ENCODE results near the gene TRPV5. TPM values are rescaled to one million over a fixed set of nuclear protein-coding genes. Genes with fewer than 3 reads are reported as not detected.
A peak's percentile ranks its signal among the peaks of the same experiment; 100 is the strongest.

The TRPV5 gene
- polyA plus RNA-seq, 4 donors, result 0.01 to 0.03 TPM; not detected in 2

DNA sequence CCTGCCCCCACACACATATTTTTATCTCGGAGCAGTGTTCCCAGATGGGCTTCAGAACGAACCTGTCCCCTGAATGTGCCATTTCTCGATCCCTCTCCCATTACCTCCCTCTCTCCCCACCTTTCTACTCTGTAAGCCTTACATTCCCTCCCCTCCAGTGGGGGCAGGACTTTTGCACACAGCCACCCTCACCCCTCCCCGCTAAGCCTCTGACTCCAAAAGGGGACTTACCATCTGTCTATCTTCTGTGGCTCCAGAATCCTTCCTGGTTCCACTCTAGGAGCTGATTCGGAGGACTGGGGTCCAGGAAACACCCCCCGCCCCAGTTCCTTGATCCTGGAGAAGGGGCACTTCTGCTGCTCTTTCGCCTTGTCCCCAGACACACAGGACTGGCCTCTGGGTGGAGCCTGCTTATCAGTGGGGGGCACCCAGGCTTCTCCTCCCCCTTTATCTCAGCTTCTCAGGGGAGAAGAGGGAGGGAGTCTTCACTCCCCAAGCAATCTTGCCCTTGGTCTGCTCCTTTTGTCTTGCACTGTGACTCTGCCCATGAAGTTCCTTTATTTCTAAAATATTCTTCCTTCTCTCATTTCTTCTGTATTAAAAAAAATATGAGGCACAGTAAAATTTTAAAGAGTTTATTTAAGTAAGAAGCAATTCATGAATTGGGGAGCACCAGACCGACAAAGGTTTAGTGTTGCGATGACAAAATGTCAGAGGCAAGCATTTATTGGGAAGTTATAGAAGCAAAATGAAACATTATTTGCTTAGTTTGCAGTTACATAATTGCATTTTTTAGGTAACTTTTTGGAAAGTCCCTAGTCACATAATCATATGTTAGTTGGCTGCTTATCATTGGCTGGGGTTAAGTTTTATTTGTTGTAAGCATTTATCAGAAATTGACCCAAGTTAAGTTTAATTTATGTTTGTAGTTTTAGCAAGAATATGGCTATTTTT is 28.7 kb upstream of the TRPV5 start, which contains the start of gene KEL:
Gene KEL (minus strand): TSS at position 391 of the 954 bp plus-strand sequence. CDS start 157 bp downstream, at position 234.
- peaks cover 0 to 10% (median 0%) of the 10 kb centered on the region in 3 donors for H3K36me3 ChIP-seq (ENCODE audit: control insufficient read depth in 3 of 3, insufficient read depth in 2 of 3, low read depth in 1 of 3, low read length in 3 of 3)
- H3K4me3 ChIP-seq (ENCODE audit: low read depth in 1 of 3, low read length in 3 of 3), result peak within 1 kb of the TSS in 1 of 3 donors; percentile 68
- no peaks in the 10 kb centered on the region for H3K9me3 ChIP-seq (ENCODE audit: control insufficient read depth in 2 of 2, insufficient read depth in 1 of 2, low read depth in 1 of 2, low read length in 1 of 2)
- DNase-seq, result peak in 1 of 2 donors; percentile 48
- WGBS, 3 donors, result 77 to 92% (median 87%) methylated on average over 9 of the region's 9 CpGs
- H3K27ac ChIP-seq (ENCODE audit: low read depth in 1 of 3, low read length in 2 of 3), result peak within 1 kb of the TSS in 1 of 3 donors; percentile 83
- no peaks in the 10 kb centered on the region for H3K27me3 ChIP-seq (ENCODE audit: control insufficient read depth in 3 of 3, insufficient read depth in 3 of 3, low read length in 3 of 3)
- FAIRE-seq, result no peak
- peaks cover 0 to 27% (median 0%) of the 10 kb centered on the region in 3 donors for H3K4me1 ChIP-seq (ENCODE audit: control insufficient read depth in 3 of 3, insufficient read depth in 2 of 3, low read depth in 1 of 3, low read length in 2 of 3)

DNA sequence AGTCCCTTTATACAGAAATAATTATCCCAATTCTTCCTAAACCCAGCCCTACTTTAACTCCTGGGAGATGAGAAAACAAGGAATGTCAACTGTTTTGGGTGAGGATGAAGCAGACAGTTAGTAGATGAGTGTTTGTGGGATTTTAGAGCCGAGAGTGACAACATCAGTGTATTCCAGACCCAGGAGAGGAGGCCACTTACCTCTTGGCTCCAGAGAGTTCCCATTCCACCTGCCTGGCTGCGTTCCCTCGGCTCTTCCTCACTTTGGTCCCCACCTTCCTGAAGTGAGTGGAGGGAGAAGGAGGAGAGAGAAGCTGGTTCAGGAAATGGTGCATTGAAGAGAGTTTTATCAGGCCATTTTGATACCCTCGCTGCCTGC is 28.0 kb upstream of the TRPV5 start:
- peaks cover 0 to 10% (median 0%) of the 10 kb centered on the region in 3 donors for H3K36me3 ChIP-seq (ENCODE audit: control insufficient read depth in 3 of 3, insufficient read depth in 2 of 3, low read depth in 1 of 3, low read length in 3 of 3)
- no peaks in the 10 kb centered on the region for H3K9me3 ChIP-seq (ENCODE audit: control insufficient read depth in 2 of 2, insufficient read depth in 1 of 2, low read depth in 1 of 2, low read length in 1 of 2)
- WGBS, 3 donors, result 82 to 91% (median 83%) methylated on average over 4 of the region's 4 CpGs
- FAIRE-seq (no peak), DNase-seq (no peak)
- H3K4me1 ChIP-seq (ENCODE audit: control insufficient read depth in 3 of 3, insufficient read depth in 2 of 3, low read depth in 1 of 3, low read length in 2 of 3), result peaks cover 0 to 31% (median 0%) of the 10 kb centered on the region in 3 donors
- peak overlapping the region in 1 of 3 donors; percentile 83 for H3K27ac ChIP-seq (ENCODE audit: low read depth in 1 of 3, low read length in 2 of 3)
- H3K27me3 ChIP-seq (ENCODE audit: control insufficient read depth in 3 of 3, insufficient read depth in 3 of 3, low read length in 3 of 3), result no peaks in the 10 kb centered on the region
- peak overlapping the region in 1 of 3 donors; percentile 68 for H3K4me3 ChIP-seq (ENCODE audit: low read depth in 1 of 3, low read length in 3 of 3)

DNA sequence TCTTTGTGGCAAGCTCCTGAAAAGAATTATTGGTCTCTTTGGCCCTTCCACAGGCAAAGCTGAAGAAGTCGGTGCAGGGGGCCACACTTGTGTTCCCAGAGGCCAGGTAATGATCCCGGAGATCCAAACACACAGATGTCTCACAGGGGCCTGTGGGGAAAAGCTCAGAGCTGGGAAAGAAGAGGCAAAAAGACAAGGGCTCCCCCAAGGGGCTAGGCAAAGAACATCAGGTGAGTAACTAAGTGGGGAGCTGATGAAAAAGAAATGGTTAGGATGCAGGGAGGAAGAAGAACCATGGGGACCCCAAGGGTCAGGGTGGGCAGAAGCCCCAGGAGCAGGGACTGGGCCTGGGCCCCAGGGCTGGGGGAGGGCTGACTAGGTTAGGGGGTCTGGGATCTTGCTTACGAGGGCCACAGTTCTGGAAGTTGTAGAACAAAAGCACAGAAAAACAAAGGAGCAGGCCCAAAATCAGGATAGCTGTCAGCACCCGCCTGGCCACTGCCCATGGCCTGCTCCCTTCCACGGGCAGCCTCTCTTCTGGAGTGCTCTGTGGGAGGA is 27.5 kb upstream of the TRPV5 start:
- 71 to 87% (median 85%) methylated on average over 5 of the region's 5 CpGs for WGBS, 3 donors
- H3K36me3 ChIP-seq (ENCODE audit: control insufficient read depth in 3 of 3, insufficient read depth in 2 of 3, low read depth in 1 of 3, low read length in 3 of 3), result peaks cover 0 to 13% (median 0%) of the 10 kb centered on the region in 3 donors
- DNase-seq (peak; percentile 23 to 46), FAIRE-seq (no peak)
- H3K27ac ChIP-seq (ENCODE audit: low read depth in 1 of 3, low read length in 2 of 3), result peak overlapping the region in 1 of 3 donors; percentile 83
- no peaks in the 10 kb centered on the region for H3K9me3 ChIP-seq (ENCODE audit: control insufficient read depth in 2 of 2, insufficient read depth in 1 of 2, low read depth in 1 of 2, low read length in 1 of 2)
- peaks cover 0 to 37% (median 0%) of the 10 kb centered on the region in 3 donors for H3K4me1 ChIP-seq (ENCODE audit: control insufficient read depth in 3 of 3, insufficient read depth in 2 of 3, low read depth in 1 of 3, low read length in 2 of 3)
- H3K27me3 ChIP-seq (ENCODE audit: control insufficient read depth in 3 of 3, insufficient read depth in 3 of 3, low read length in 3 of 3), result no peaks in the 10 kb centered on the region
- H3K4me3 ChIP-seq (ENCODE audit: low read depth in 1 of 3, low read length in 3 of 3), result peak overlapping the region in 1 of 3 donors; percentile 68

DNA sequence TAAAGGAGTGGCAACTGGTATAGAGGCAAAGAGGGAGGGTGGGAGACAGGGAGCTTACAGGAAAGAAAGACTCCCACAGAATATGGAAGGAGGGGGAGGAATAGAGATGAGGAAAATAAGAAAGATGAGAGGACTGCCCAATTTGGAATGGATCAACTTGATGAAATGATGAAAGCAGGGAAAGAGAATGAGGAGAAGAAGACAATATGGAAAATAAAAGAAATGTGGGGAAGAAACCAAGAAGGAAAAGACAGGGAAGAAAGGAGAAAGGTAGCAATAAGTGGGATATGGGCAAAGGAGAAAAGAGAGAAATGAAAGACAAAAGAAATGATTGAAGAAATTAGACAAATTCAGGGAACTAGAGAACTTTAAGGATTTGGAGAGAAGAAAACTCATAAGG is 25.7 kb upstream of the TRPV5 start:
- Histone ChIP-seq H3K36me3 (ENCODE audit: control insufficient read depth in 3 of 3, insufficient read depth in 2 of 3, low read depth in 1 of 3, low read length in 3 of 3) (peaks cover 0 to 20% (median 0%) of the 10 kb centered on the region in 3 donors), H3K27ac (ENCODE audit: low read depth in 1 of 3, low read length in 2 of 3) (peak overlapping the region in 1 of 3 donors; percentile 83), H3K4me3 (ENCODE audit: low read depth in 1 of 3, low read length in 3 of 3) (no peak overlapping the region), H3K4me1 (ENCODE audit: control insufficient read depth in 3 of 3, insufficient read depth in 2 of 3, low read depth in 1 of 3, low read length in 2 of 3) (peaks cover 0 to 40% (median 0%) of the 10 kb centered on the region in 3 donors), H3K27me3 (ENCODE audit: control insufficient read depth in 3 of 3, insufficient read depth in 3 of 3, low read length in 3 of 3) (no peaks in the 10 kb centered on the region), H3K9me3 (ENCODE audit: control insufficient read depth in 2 of 2, insufficient read depth in 1 of 2, low read depth in 1 of 2, low read length in 1 of 2) (peaks cover 0 to 2% of the 10 kb centered on the region in 2 donors)
- no peak for FAIRE-seq
- DNase-seq, result no peak

DNA sequence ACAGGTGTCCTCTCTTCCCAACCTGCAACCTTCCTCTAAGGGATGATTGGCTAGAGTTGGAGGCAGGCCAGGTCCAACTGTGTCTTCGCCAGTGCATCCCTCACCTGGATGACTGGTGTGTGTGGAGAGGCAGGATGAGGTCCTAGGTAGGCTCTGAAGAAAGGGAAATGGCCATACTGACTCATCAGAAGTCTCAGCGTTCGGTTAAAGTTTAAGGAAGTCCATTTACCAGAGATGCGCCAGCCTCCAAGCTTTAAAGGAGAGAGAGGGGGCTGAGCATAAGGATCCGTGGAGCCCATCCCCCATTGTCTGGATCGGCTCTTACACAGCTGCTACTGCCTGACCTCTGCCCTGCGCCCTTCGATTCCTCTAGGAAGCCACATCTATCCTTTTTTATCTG is 24.2 kb upstream of the TRPV5 start:
- H3K27me3 ChIP-seq (ENCODE audit: control insufficient read depth in 3 of 3, insufficient read depth in 3 of 3, low read length in 3 of 3), result no peaks in the 10 kb centered on the region
- no peak overlapping the region for H3K4me3 ChIP-seq (ENCODE audit: low read depth in 1 of 3, low read length in 3 of 3)
- peak overlapping the region in 2 of 3 donors; percentile 25 to 83 for H3K27ac ChIP-seq (ENCODE audit: low read depth in 1 of 3, low read length in 2 of 3)
- WGBS, 3 donors, result 45 to 61% (median 46%) methylated on average over 8 of the region's 8 CpGs
- H3K4me1 ChIP-seq (ENCODE audit: control insufficient read depth in 3 of 3, insufficient read depth in 2 of 3, low read depth in 1 of 3, low read length in 2 of 3), result peaks cover 0 to 28% (median 0%) of the 10 kb centered on the region in 3 donors
- H3K36me3 ChIP-seq (ENCODE audit: control insufficient read depth in 3 of 3, insufficient read depth in 2 of 3, low read depth in 1 of 3, low read length in 3 of 3), result peaks cover 0 to 34% (median 0%) of the 10 kb centered on the region in 3 donors
- DNase-seq, result peak; percentile 21 to 27
- no peak for FAIRE-seq
- peaks cover 0 to 4% of the 10 kb centered on the region in 2 donors for H3K9me3 ChIP-seq (ENCODE audit: control insufficient read depth in 2 of 2, insufficient read depth in 1 of 2, low read depth in 1 of 2, low read length in 1 of 2)

DNA sequence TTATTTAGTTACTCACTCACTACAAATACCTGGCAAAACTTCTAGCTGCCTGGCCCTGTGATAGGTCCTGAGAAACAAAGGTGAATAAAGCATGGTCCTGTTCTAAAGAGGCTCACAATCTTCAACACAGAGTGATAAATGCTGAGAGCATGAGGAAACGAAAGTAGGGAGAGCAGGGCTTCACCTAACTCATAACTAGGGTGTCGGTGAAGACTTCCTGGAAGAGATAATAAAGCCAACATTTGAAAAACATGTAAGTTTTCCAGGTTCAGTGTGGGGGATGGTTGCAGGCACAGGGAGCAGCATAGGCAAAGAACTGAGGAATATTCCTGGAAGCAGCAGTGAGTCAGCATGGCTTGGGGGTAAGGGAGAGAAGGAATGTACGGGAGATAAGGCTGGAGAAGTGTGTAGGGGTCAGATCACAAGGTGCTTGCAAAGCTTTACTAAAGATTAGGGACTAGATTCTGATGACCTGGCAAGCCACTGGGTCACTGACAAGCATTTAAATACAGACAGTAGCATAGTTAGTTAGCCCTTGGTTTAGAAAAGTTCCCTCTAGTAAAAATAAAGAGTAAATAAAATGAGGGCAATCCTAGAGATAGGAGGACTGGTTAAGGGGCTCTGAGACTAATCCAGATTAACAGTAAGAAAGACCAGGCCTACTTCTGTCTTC is 23.5 kb upstream of the TRPV5 start:
- peaks cover 0 to 4% of the 10 kb centered on the region in 2 donors for H3K9me3 ChIP-seq (ENCODE audit: control insufficient read depth in 2 of 2, insufficient read depth in 1 of 2, low read depth in 1 of 2, low read length in 1 of 2)
- peaks cover 0 to 24% (median 0%) of the 10 kb centered on the region in 3 donors for H3K4me1 ChIP-seq (ENCODE audit: control insufficient read depth in 3 of 3, insufficient read depth in 2 of 3, low read depth in 1 of 3, low read length in 2 of 3)
- H3K27me3 ChIP-seq (ENCODE audit: control insufficient read depth in 3 of 3, insufficient read depth in 3 of 3, low read length in 3 of 3), result no peaks in the 10 kb centered on the region
- WGBS, 3 donors, result 10 to 39% (median 25%) methylated on average over 3 of the region's 3 CpGs
- H3K27ac ChIP-seq (ENCODE audit: low read depth in 1 of 3, low read length in 2 of 3), result peak overlapping the region in 1 of 3 donors; percentile 83
- FAIRE-seq (no peak), DNase-seq (peak; percentile 68 to 86)
- no peak overlapping the region for H3K4me3 ChIP-seq (ENCODE audit: low read depth in 1 of 3, low read length in 3 of 3)
- peaks cover 0 to 38% (median 0%) of the 10 kb centered on the region in 3 donors for H3K36me3 ChIP-seq (ENCODE audit: control insufficient read depth in 3 of 3, insufficient read depth in 2 of 3, low read depth in 1 of 3, low read length in 3 of 3)

DNA sequence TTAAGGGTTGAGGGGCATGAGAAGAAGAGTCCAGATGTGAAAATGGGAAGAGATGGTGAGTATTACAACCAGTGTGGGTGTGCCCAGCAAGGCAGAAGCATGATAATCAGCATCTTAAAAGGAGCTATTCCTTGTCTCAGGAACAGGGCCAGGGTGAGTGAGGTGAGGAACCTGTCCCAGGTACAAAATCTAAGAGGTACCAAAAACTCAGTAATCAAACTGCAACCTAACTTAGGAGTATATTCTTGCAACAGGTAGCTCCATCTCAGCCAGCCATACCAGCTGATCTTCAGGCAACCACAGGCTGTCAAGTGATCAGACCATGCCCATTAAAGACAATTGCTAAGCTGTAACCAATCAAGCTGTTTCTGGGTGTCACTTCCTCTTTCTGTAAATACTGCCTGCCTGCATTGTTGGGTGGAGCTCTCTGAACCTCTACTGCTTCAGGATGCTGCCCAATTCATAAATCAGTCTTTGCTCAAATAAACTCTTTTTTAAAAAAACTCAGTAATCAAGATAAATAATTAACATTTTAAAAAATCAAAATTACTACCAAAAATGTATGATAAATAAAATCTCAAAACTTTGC is 21.2 kb upstream of the TRPV5 start:
- peaks cover 0 to 24% (median 0%) of the 10 kb centered on the region in 3 donors for H3K4me1 ChIP-seq (ENCODE audit: control insufficient read depth in 3 of 3, insufficient read depth in 2 of 3, low read depth in 1 of 3, low read length in 2 of 3)
- DNase-seq, result no peak
- H3K27ac ChIP-seq (ENCODE audit: low read depth in 1 of 3, low read length in 2 of 3), result no peak overlapping the region
- H3K9me3 ChIP-seq (ENCODE audit: control insufficient read depth in 2 of 2, insufficient read depth in 1 of 2, low read depth in 1 of 2, low read length in 1 of 2), result peaks cover 0 to 4% of the 10 kb centered on the region in 2 donors
- H3K4me3 ChIP-seq (ENCODE audit: low read depth in 1 of 3, low read length in 3 of 3), result no peak overlapping the region
- H3K36me3 ChIP-seq (ENCODE audit: control insufficient read depth in 3 of 3, insufficient read depth in 2 of 3, low read depth in 1 of 3, low read length in 3 of 3), result peaks cover 0 to 40% (median 0%) of the 10 kb centered on the region in 3 donors
- peaks cover 0 to 2% (median 0%) of the 10 kb centered on the region in 3 donors for H3K27me3 ChIP-seq (ENCODE audit: control insufficient read depth in 3 of 3, insufficient read depth in 3 of 3, low read length in 3 of 3)
- FAIRE-seq, result no peak

DNA sequence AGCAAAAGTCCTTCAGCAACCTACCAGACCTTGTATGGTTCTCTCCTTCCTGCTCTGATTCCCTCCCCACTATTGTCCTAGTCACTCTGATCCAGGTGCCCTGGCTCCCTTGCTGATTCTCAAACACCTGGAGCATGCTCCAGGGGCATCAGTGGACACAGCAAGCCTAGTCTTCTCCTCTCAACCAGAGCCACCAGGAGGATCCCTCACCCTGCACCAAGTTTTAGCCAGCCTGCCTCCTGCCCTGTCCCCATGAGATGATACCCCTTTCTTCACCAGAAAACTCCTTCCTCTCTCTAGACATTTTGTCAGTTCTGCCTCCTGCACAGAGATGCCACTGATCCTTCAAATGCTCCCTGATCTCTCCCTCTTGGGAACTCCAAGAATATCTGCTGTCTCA is 16.7 kb upstream of the TRPV5 start:
- H3K27me3 ChIP-seq (ENCODE audit: control insufficient read depth in 3 of 3, insufficient read depth in 3 of 3, low read length in 3 of 3), result peaks cover 0 to 2% (median 0%) of the 10 kb centered on the region in 3 donors
- H3K9me3 ChIP-seq (ENCODE audit: control insufficient read depth in 2 of 2, insufficient read depth in 1 of 2, low read depth in 1 of 2, low read length in 1 of 2), result peaks cover 0 to 4% of the 10 kb centered on the region in 2 donors
- peaks cover 0 to 57% (median 0%) of the 10 kb centered on the region in 3 donors for H3K36me3 ChIP-seq (ENCODE audit: control insufficient read depth in 3 of 3, insufficient read depth in 2 of 3, low read depth in 1 of 3, low read length in 3 of 3)
- no peaks in the 10 kb centered on the region for H3K4me1 ChIP-seq (ENCODE audit: control insufficient read depth in 3 of 3, insufficient read depth in 2 of 3, low read depth in 1 of 3, low read length in 2 of 3)
- no peak overlapping the region for H3K27ac ChIP-seq (ENCODE audit: low read depth in 1 of 3, low read length in 2 of 3)
- no peak overlapping the region for H3K4me3 ChIP-seq (ENCODE audit: low read depth in 1 of 3, low read length in 3 of 3)
- FAIRE-seq (no peak), DNase-seq (no peak)
